Thyroid gland (tissue), 4 donors: ENCODE results near the gene SUPT6H. TPM values are rescaled to one million over a fixed set of nuclear protein-coding genes. Genes with fewer than 3 reads are reported as not detected.

Experiments used
- DNase-seq, 2 donors: peaks; one replicate each; pipeline ENCODE4 v3.0.0-alpha.2; 2019
- H3K27ac ChIP-seq, 3 donors: fragments of 200-600 bp; sonication (generic); 1 replicate in 2 of 3; 2 replicates in 1 of 3; pipeline ENCODE4 v1.5.1; 2016 to 2019; ENCODE audit warnings: mild to moderate bottlenecking in 1 of 3, moderate library complexity in 1 of 3
- H3K27me3 ChIP-seq: fragments of 200-600 bp; sonication (generic); one replicate; pipeline ENCODE4 v1.5.1; 2019
- H3K36me3 ChIP-seq, 2 donors: fragments of 200-600 bp; sonication (generic); one replicate each; pipeline ENCODE4 v1.5.1; 2016 to 2019
- H3K4me1 ChIP-seq, 2 donors: fragments of 200-600 bp; sonication (generic); one replicate each; pipeline ENCODE4 v1.5.1; 2017 to 2019
- H3K4me3 ChIP-seq, 3 donors: fragments of 200-600 bp; sonication (generic); replicated peaks in 1 of 3; 1 replicate in 2 of 3; 2 replicates in 1 of 3; pipeline ENCODE4 v1.5.1; 2016; ENCODE audit warnings: mild to moderate bottlenecking in 1 of 3
- H3K9me3 ChIP-seq: fragments of 200-600 bp; sonication (generic); one replicate; pipeline ENCODE4 v1.5.1; 2017
- POLR2A ChIP-seq, 2 donors: fragments of 450-650 bp; IDR thresholded peaks; one replicate each; pipeline ENCODE4 v1.6.1; 2017; ENCODE audit warnings: antibody characterized with exemption in 2 of 2, mild to moderate bottlenecking in 2 of 2, moderate library complexity in 1 of 2
- WGBS, 2 donors: methylation state at CpG; one replicate each; pipeline ENCODE4 v1.1.5; 2017; 5-methylcytosine and 5-hydroxymethylcytosine counted together
- intact Hi-C: fragments of 100-400 bp; cut with DNase I; formaldehyde crosslinking; loops from one replicate; pipeline ENCODE4 v1.15.1; 2023
- total RNA-seq, 4 donors: library from RNA; depleted of rRNA; stranded (reverse); fragments of >200 nt; gene quantifications; one replicate each; pipeline ENCODE4 v1.2.3, GENCODE V29; 2016
- TF ChIP-seq, protein P1 (sequence below), 6 experiments: fragments of 200-600 bp in 3 of 6; fragments of 450-650 bp in 3 of 6; sonication (generic) in 3 of 6; IDR thresholded peaks; one replicate each; pipeline ENCODE4 v1.5.1; 2016 to 2019; ENCODE audit warnings: antibody characterized with exemption in 6 of 6, mild to moderate bottlenecking in 2 of 6, inconsistent platforms in 1 of 6, moderate library complexity in 1 of 6

The SUPT6H gene
- total RNA-seq, 4 donors from 2014 or later = 49.2 to 117 (median 61.6) TPM

DNA sequence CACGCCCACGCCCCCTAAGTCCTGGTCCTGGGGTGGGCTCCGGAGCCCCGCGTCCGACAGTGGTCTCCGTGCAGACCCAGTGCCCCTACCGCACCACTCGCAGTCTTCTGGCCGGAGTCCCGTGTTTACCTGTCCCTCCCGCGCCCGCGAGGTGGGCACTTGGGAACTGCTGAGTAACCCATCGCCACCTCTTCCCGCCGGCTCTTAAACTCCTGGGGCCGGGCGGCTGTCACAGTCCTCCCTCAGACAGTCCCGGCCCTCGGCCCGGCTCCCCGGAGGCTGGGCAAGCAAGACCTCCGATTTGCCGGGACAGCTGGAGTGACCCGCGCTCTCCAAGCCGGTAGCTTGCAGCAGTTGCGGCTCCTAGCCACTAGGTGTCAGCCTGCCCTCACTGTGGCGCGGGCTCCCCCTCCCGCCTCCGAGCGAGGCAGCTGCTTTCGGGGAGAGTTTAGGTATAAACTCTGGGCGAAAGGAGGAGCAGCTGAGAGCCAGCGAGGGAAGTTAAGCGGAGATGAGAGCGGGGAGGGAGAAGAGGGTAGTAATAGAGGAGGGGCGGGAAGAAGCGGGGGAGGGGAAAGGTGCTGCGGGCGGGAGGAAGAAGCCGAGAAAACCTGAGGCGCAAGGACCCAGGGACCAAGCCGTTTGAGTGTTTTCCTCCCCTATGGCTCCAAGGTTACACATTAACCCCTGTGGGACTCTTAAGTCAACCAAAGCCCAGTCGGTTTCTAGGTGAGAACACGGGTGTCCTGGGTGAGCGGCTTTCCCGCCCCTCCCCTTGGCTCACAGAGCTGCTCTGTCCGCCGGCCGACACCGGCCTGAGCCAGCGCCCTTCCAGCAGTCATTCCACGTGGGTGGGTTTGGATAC, 64.9 kb downstream of the SUPT6H start:
- TF ChIP-seq, protein P1, sequence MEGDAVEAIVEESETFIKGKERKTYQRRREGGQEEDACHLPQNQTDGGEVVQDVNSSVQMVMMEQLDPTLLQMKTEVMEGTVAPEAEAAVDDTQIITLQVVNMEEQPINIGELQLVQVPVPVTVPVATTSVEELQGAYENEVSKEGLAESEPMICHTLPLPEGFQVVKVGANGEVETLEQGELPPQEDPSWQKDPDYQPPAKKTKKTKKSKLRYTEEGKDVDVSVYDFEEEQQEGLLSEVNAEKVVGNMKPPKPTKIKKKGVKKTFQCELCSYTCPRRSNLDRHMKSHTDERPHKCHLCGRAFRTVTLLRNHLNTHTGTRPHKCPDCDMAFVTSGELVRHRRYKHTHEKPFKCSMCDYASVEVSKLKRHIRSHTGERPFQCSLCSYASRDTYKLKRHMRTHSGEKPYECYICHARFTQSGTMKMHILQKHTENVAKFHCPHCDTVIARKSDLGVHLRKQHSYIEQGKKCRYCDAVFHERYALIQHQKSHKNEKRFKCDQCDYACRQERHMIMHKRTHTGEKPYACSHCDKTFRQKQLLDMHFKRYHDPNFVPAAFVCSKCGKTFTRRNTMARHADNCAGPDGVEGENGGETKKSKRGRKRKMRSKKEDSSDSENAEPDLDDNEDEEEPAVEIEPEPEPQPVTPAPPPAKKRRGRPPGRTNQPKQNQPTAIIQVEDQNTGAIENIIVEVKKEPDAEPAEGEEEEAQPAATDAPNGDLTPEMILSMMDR (IDR thresholded peaks at IDR 0.05) = peak in 5 of 6 experiments; percentile 99 to 100 (median 100)
- peak in 1 of 2 donors; percentile 20 for TF ChIP-seq POLR2A (IDR thresholded peaks at IDR 0.05)
- intact Hi-C loops = loop anchor here (5.0 kb wide), 2 partner anchors 80 to 225 kb away; partner anchors contain the start of genes BLTP2 and PHF12

DNA sequence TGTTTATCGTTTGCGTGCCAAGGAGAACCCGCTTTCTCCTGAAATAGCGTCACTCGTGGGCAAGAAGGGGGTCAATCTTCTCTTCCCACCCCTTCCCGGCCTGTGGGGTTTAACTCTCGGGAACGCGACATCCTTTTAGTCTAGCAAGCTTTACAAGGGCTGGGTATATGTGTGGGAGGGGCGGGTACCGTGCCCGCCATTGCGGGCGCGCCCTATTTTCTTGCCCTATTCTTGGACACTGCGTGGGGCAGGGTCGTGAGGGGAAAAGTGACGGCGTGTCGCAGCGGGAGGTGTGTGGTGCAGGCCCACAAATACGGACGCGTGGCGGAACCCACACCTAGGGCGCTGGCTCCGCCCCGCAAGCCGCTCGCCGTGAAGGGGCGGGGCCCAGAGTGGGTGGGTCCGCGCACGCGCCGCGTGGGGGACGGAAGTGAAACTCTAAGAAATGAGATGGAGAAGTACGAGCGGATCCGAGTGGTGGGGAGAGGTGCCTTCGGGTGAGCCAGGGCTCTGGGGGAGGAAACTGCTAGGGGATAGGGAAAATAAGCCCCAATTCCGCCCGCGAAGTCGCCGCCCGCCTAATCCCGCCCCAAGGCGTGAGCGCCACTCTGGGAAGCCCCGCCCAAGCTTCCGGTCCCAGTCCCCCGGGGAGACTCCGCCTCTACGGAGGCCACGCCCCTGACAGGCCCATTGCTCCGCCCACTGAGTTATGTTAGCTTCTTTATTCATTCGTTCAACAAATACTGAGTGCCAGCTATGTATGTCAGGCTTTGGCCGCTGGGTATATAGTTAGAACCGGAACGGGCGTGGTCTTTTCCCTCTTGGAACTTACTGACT, 66.6 kb downstream of the SUPT6H start, which contains the start of gene NEK8:
Gene NEK8, plus strand, starts transcription at position 425 of the 837 bp plus-strand sequence. Its CDS starts 26 bp downstream, at position 451.
- TF ChIP-seq POLR2A (IDR thresholded peaks at IDR 0.05) = peak; percentile 84 to 93
- TF ChIP-seq, protein P1 (IDR thresholded peaks at IDR 0.05) = no peak
- WGBS, 2 donors = 1% methylated on average over 46 to 53 of the region's 64 CpGs
- Histone ChIP-seq H3K27me3 (no peaks in the 10 kb centered on the region), H3K36me3 (peaks cover 12% of the 10 kb centered on the region in 2 donors), H3K4me3 (peak within 1 kb of the TSS; percentile 21 to 87 (median 55)), H3K27ac (peak within 1 kb of the TSS; percentile 92 to 98 (median 94)), H3K4me1 (peaks cover 15 to 16% of the 10 kb centered on the region in 2 donors), H3K9me3 (no peaks in the 10 kb centered on the region)
- DNase-seq = peak; percentile 95 to 97
- intact Hi-C loops = loop anchor here (5.0 kb wide), 2 partner anchors 81 to 224 kb away; partner anchors contain the start of genes BLTP2 and PHF12

More for the DNA sequence above, 64.9 kb downstream of the SUPT6H start:
- H3K27ac ChIP-seq = peak overlapping the region; percentile 92 to 98 (median 94)
- 1% methylated on average over 32 to 36 of the region's 57 CpGs for WGBS, 2 donors
- H3K27me3 ChIP-seq = no peaks in the 10 kb centered on the region
- H3K4me1 ChIP-seq = peaks cover 16% of the 10 kb centered on the region in 2 donors
- peaks cover 26 to 29% of the 10 kb centered on the region in 2 donors for H3K36me3 ChIP-seq
- H3K9me3 ChIP-seq = no peaks in the 10 kb centered on the region
- H3K4me3 ChIP-seq = peak overlapping the region in 2 of 3 donors; percentile 34 to 55
- DNase-seq = peak; percentile 96

DNA sequence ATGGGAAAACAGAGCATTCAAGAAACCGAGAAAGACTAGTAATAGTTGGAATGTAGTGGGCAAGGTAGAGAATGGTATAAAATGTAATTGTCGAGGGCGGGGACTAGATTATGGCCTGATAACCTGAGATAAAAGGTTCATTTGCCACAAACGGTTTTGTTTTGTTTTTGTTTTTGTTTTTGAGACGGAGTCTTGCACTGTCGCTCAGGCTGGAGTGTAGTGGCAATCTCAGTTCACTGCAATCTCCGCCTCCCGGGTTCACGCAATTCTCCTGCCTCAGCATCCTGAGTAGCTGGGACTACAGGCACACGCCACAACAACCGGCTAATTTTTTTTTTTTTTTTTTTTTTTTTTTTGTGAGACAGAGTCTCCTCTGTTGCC, 67.9 kb downstream of the SUPT6H start:
- 90% methylated on average over 11 of the region's 11 CpGs for WGBS, 2 donors
- H3K27ac ChIP-seq = no peak overlapping the region
- no peaks in the 10 kb centered on the region for H3K9me3 ChIP-seq
- H3K4me1 ChIP-seq = peaks cover 14 to 16% of the 10 kb centered on the region in 2 donors
- TF ChIP-seq, protein P1 (IDR thresholded peaks at IDR 0.05) = no peak
- H3K4me3 ChIP-seq = no peak overlapping the region
- no peaks in the 10 kb centered on the region for H3K27me3 ChIP-seq
- intact Hi-C loops = loop anchor here (5.0 kb wide), 2 partner anchors 83 to 222 kb away; partner anchors contain the start of genes BLTP2 and PHF12
- no peaks in the 10 kb centered on the region for H3K36me3 ChIP-seq
- DNase-seq = no peak

DNA sequence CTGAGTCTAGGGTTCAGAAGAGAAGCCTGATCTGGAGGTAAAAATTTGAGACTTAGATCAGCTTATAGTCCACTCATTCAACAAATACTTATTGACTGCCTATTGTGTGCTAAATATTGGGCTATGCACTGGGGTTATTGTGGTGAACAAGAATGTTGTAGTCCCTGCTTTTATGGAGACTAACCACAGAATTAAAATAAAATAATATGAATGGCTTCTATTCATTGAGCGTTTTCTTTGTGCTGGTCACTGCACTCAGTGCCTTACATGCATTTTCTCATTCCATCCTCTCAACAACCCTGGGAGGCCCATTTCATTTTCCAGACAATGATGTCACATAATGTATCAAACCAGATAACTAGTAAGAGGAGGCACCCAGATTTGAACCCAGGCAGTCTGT, 71.3 kb downstream of the SUPT6H start:
- WGBS, 2 donors = 87 to 93% methylated on average over 1 of the region's 1 CpG
- Histone ChIP-seq H3K9me3 (no peaks in the 10 kb centered on the region), H3K27me3 (no peaks in the 10 kb centered on the region), H3K4me3 (no peak overlapping the region), H3K4me1 (peaks cover 7 to 13% of the 10 kb centered on the region in 2 donors), H3K27ac (no peak overlapping the region), H3K36me3 (no peaks in the 10 kb centered on the region)
- TF ChIP-seq, protein P1 (IDR thresholded peaks at IDR 0.05) = no peak
- TF ChIP-seq POLR2A (IDR thresholded peaks at IDR 0.05) = no peak
- intact Hi-C loops = no loop called here
- DNase-seq = no peak
